Esophagus mucosa (tissue), 1 donor: ENCODE data around the gene FAM53A. TPM values are rescaled to one million over a fixed set of nuclear protein-coding genes. Genes with fewer than 3 reads are reported as not detected.
A peak's percentile ranks its signal among the peaks of the same experiment; 100 is the strongest.
"Not testable (repeated sequence)": the region's sequence is repeated elsewhere in the genome, so short reads cannot be mapped to it uniquely, and the experiment has no call there.

Experiments
- ATAC-seq: fragments of 200-7000 bp; cut with Tn5 transposase; one replicate; pipeline ENCODE4 v1.9.1; 2020
- total RNA-seq: library from RNA; stranded (reverse); gene quantifications from one replicate; pipeline ENCODE4 v1.2.4, GENCODE V29; 2023
- donor health status: DM: yes; HTN: yes; CAD: no.

Gene FAM53A
- total RNA-seq, 1 donor from 2014 or later: 0.92 TPM

- no peak for ATAC-seq
Observed at GRCh38 chr4:1716065-1716945, 32.2 kb upstream of the FAM53A start.

- no peak for ATAC-seq
Observed at GRCh38 chr4:1715002-1715758, 31.1 kb upstream of the FAM53A start.

- ATAC-seq: no peak
Observed at GRCh38 chr4:1714303-1715001, 30.3 kb upstream of the FAM53A start.

GRCh38 chr4:1713003-1713851, 29.1 kb upstream of the FAM53A start:
- ATAC-seq: peak; percentile 25

GRCh38 chr4:1712216-1713002, 28.3 kb upstream of the FAM53A start, which contains the start of gene SLBP:
Gene SLBP, minus strand, starts transcription at chr4:1712319. Its CDS starts 131 bp downstream, at chr4:1712188.
- ATAC-seq: peak; percentile 95

- peak; percentile 4 for ATAC-seq
Observed at GRCh38 chr4:1711571-1712215, 27.6 kb upstream of the FAM53A start.

GRCh38 chr4:1711055-1711570, 27.0 kb upstream of the FAM53A start:
- ATAC-seq: no peak

- ATAC-seq: no peak
Observed at GRCh38 chr4:1708581-1708980, 24.5 kb upstream of the FAM53A start.

GRCh38 chr4:1706358-1706757, 22.2 kb upstream of the FAM53A start:
- no peak for ATAC-seq

- no peak for ATAC-seq
Observed at GRCh38 chr4:1705732-1706131, 21.6 kb upstream of the FAM53A start.

GRCh38 chr4:1703867-1704266, 19.8 kb upstream of the FAM53A start:
- no peak for ATAC-seq

- ATAC-seq: not testable (repeated sequence)
Observed at GRCh38 chr4:1701671-1702070, 17.6 kb upstream of the FAM53A start.

GRCh38 chr4:1695913-1696312, 11.8 kb upstream of the FAM53A start:
- no peak for ATAC-seq

GRCh38 chr4:1693131-1693896, 9.2 kb upstream of the FAM53A start:
- ATAC-seq: peak; percentile 90

- no peak for ATAC-seq
Observed at GRCh38 chr4:1691737-1692373, 7.7 kb upstream of the FAM53A start.

- no peak for ATAC-seq
Observed at GRCh38 chr4:1690698-1691097, 6.6 kb upstream of the FAM53A start.

- ATAC-seq: no peak
Observed at GRCh38 chr4:1686440-1687036, 2.4 kb upstream of the FAM53A start.
